EH (cell line): ENCODE data around the gene MS4A15.
"Not testable (repeated sequence)": the region's sequence is repeated elsewhere in the genome, so short reads cannot be mapped to it uniquely, and the experiment has no call there.

ENCODE experiments used
- DNase-seq: peaks from one replicate; pipeline ENCODE4 v3.0.0-alpha.2; 2015; ENCODE audit warnings: low read depth

Gene MS4A15

DNA sequence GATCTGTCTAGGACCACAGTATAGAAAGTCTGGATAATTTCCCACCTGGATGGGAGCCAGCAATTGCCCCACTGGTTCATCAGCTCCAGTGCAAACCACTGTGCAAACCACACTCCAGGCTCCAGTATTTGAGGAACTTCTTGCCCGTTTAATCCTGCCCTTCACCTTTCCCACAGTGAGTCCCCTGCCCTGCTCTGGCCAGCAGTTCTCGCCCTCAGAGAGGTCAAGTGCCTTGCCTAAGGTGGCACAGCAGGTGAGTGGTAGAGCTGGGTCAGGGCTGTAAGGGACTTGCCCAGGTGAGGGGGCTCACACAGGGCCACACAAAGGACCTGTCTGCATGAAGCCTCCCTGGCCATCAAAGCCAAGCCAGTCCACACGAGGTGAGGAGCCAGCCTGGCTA lies 52.6 kb downstream of the MS4A15 start:
- DNase-seq: no peak

DNA sequence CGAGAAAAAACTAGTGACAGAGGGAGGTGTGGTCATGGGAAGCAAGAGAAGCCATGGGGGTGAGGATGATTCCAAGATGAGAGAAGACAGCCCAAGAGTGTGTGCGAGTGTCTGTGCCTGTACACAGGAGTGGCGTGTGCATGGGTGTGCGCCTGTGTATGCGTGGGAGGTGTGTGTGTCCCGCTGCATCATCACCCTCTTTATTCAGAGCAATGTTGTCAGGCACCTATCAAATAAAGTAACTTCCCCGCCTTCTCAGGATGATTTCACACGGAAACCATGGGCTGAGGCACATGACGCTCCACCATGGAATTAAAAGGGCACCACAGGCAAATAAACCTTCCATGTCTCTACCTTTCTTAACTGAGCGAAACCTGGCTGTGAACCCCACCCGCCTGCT lies 53.0 kb downstream of the MS4A15 start:
- DNase-seq: no peak

DNA sequence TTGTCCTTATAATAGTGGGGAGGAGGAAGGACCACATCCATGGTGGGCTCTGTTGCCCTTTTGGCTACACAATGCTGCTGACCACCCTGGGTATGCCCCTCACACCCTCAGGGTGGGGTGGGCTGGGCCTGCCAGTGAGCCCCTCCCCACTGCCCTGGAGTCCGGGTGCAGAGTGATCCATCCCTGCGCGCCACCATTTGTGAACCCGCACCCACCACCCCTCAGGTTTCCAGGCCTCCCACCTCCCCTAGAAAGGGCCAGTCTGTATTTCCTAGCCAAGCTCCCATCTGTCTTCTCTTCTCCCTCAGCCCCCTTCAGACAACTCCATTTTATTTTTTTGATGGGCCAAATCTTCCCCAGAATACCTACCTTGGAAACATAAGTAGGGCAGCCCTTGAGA lies 53.5 kb downstream of the MS4A15 start:
- DNase-seq: no peak

DNA sequence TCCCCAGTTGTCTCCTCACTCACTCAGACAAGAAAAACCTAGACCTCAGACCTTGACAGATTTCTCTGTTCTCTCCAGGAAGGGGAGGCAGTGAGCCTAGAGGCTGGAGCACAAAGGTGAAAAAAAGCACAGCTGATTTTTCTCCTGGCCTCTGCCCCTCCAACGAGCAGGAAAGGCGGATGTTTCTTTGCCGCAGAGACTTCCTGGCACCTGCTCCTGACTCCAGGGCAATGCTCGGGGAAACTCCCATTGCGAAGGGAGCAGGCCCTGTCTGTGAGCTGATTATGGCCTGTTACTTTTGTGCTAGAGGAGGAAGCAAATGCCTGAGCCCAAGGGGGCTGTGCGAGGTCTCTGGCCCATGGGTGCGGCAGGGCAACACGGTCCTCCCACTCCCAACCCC lies 53.9 kb downstream of the MS4A15 start:
- DNase-seq: no peak

DNA sequence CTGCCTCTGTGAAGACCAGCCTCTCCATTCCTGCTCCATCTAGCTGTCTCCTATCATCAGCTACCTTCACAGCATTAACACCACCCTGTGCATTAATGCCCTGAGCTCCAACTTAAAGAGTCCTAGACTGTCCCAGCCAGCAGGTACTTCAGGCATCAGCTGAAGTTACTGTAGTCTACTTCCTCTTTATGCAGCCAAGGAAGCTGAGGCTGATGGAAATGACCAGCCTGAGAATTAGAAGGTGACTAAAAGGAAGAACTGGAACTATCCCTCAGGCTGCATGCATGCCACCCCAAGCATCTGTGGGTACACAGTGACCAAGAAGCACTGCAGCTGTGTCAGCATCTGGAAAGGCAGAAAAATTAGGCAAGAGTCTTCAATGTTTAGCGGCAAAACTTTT lies 56.7 kb downstream of the MS4A15 start:
- no peak for DNase-seq

DNA sequence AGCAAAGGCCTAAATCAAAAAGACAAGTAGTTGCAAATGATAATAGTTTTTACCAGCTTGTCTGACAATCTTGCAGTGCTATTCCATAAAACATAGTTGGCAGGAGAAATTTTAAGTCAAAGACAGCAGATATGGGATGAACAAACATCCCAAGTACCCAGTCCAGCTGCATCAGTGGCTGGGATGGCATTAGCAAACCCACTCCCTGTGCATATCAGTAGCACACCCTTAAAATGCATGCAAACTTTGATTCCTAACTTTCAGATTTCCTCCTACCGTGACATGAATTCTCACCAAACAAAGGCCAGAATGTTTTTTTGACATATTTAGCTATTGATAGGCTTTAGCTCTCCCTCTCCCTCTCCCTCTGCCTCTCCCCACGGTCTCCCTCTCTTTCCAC lies 57.4 kb downstream of the MS4A15 start:
- DNase-seq: no peak

DNA sequence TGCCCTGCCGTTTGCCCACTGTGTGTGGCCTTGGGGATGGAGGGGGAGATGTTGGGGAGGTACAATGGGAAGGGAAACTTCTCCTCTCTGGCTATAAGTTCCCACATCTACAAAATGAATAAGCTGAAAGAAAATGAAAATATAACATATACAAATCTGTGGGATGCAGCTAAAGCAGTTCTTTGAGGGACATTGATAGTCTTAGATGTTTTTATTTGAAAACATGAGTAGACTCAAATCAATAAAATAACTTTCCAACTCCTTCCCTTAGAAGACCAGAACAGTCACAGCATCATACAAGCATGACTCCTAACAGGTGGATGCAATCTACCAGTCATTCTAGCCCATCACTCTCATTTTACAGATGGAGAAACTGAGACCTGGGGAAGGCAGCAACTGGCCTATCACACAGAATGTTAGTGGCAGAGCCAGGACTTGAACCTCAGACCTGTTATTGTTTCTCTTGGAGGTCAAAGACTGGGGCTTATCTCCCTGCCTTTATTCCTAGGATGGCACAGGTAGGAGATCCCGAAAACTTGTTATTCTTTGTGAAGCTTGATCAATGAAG lies 60.0 kb downstream of the MS4A15 start:
- no peak for DNase-seq

DNA sequence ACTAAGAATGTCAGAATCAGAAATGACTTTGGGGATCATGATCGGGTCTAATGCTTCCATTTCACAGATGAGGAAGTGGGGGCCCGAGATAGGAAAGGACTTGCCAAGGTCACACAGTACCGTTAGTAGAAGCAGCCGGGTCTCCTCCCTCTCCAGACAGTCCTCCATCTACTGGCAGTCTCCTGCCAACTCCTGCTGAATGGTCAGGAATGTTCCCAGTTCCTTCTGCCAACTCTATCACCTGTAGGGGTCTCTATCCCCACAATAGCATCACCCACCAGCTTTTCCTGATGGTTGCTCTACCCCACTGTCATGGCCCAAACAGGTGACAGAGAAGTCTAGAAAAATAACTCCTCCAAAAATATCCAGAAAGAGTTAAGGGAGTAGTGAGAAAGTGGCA lies 61.4 kb downstream of the MS4A15 start:
- no peak for DNase-seq

DNA sequence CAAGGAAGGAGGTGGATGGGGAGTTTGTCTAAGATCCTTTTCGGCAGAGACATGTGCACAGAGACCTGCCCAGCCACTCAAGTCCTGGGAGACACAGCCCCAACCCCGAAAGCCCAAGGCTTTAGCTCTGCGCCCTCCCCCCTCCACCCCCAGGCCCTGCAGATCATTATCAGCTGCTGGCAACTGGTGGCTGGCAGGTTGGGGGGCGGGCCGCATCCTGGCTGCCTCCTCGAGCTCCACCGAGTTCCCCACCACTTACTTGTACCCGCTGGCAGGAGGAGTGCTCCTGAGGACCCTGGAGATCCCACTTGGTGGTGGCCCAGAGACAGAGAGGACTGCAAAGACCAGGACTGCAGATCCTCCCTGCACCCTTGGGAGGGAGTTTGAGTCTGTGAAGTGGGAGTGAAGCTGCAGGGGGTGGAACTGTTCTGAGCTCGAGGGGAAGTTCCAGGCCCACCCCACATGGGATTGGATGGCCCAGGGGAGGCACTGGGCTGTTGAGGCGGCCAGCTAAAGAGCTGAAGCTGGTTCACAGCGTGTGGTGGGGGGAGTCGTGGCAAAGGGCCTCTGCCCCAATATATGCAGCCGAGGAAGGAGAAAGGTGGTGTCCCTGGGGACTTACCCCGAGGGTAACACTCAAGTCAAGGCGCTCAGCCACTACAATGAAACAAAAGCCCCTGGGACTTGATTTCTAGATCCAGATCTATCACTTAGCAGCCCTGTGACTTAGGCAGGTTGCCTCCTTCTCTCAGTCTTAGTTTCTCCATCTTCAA lies 65.3 kb downstream of the MS4A15 start:
- DNase-seq: no peak

DNA sequence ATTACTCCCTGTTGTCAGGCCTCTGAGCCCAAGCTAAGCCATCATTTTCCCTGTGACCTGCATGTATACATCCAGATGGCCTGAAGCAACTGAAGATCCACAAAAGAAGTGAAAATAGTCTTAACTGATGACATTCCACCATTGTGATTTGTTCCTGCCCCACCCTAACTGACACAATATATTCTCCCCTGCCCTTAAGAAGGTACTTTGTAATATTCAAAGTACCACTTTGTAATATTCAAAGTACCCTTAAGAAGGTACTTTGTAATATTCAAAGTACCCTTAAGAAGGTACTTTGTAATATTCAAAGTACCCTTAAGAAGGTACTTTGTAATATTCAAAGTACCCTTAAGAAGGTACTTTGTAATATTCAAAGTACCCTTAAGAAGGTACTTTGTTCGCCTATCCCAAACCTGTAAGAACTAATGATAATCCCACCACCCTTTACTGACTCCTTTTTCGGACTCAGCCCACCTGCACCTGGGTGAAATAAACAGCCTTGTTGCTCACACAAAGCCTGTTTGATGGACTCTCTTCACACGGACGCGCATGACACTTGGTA lies 67.2 kb downstream of the MS4A15 start:
- not testable (repeated sequence) for DNase-seq

DNA sequence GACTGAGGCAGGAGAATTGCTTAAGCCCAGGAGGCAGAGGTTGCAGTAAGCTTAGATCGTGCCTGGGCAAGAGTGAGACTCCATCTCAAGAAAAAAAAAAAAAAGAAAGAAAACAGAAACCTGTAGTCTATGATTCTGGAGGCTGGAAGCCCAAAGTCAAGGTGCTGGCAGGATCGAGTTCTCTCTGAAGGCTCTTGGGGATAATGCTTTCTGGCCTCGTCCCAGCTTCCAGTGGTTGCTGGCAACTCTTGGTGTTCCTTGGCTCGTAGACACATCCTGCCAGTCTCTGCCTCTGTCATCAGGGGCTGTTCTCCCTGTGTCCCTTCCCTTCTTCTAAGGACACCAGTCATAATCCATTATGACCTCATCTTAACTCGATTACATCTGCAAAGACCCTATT lies 68.5 kb downstream of the MS4A15 start:
- no peak for DNase-seq

DNA sequence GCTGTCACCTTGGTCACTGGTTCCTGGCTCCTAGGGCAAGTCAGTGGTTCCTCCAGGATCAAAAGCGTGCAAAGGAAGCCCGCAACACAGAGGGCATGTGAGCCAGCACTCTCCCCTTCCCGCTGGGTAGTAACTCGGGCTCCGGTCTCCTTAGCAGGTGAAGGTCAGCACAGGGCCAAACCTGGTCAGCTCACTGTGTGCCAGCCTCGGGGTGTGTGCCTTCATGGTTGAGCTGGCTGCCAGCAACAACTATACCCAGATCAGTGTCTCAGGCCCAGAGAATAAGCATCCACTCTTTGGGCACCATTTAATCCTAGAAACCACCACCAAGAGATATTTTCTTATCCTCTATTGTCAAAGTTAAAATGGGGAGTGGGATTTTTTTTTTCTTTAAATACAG lies 69.1 kb downstream of the MS4A15 start:
- no peak for DNase-seq
